ENCODE data around the gene KIRREL3.

- no peak for TF ChIP-seq CTCF (IDR thresholded peaks at IDR 0.05 in 8 of 11, conservative IDR thresholded peaks at IDR 0.05 in 3 of 11)
- TF ChIP-seq POLR2AphosphoS5 (IDR thresholded peaks at IDR 0.05), result no peak
Measured at GRCh38 chr11:126702165-126702720, 298.3 kb downstream of the KIRREL3 start.
